Common myeloid progenitor, CD34-positive (primary cell): ENCODE results near the gene SNED1.
A peak's percentile ranks its signal among the peaks of the same experiment; 100 is the strongest.

Experiments used
- CTCF ChIA-PET: fragments of 350-600 bp; sonication (Branson Sonifier 250); formaldehyde crosslinking; loops from one replicate; lab custom pipeline; 2021; ENCODE audit warnings: antibody characterized with exemption; lab: Charles Lee
- POLR2A ChIA-PET: fragments of 350-600 bp; sonication (Branson Sonifier 250); formaldehyde crosslinking; loops from one replicate; lab custom pipeline; 2021; ENCODE audit warnings: antibody characterized with exemption; lab: Charles Lee
- DNase-seq, 3 donors: peaks; one replicate each; pipeline versions ENCODE4 v3.0.0 to v3.0.0-alpha.2; 2013
- H3K27ac ChIP-seq, 2 experiments: 1 replicate in 1 of 2; 2 replicates in 1 of 2; pipeline ENCODE4 v1.7.0; 2013; ENCODE audit warnings: inconsistent platforms in 2 of 2, low read length in 2 of 2, mild to moderate bottlenecking in 2 of 2, low read depth in 1 of 2, moderate library complexity in 1 of 2; ENCODE audit not compliant: severe bottlenecking in 2 of 2, insufficient read depth in 1 of 2, poor library complexity in 1 of 2
- H3K27me3 ChIP-seq, 5 experiments: replicated peaks in 2 of 5; 1 replicate in 3 of 5; 2 replicates in 2 of 5; pipeline versions ENCODE4 v1.6.1 to v1.7.0; 2013; ENCODE audit warnings: low read length in 4 of 5, mild to moderate bottlenecking in 2 of 5, moderate library complexity in 2 of 5, inconsistent platforms in 1 of 5; ENCODE audit not compliant: insufficient read depth in 5 of 5, control insufficient read depth in 4 of 5
- H3K36me3 ChIP-seq, 4 experiments: 1 replicate in 2 of 4; 2 replicates in 2 of 4; pipeline versions ENCODE4 v1.6.1 to v1.7.0; 2013; ENCODE audit warnings: low read length in 3 of 4, control low read depth in 1 of 4, mild to moderate bottlenecking in 1 of 4; ENCODE audit not compliant: control insufficient read depth in 4 of 4, insufficient read depth in 4 of 4
- H3K4me1 ChIP-seq, 4 experiments: 1 replicate in 3 of 4; 2 replicates in 1 of 4; pipeline versions ENCODE4 v1.6.1 to v1.7.1; 2013; ENCODE audit warnings: low read length in 3 of 4, mild to moderate bottlenecking in 3 of 4, control low read depth in 1 of 4, inconsistent platforms in 1 of 4, moderate library complexity in 1 of 4; ENCODE audit not compliant: control insufficient read depth in 4 of 4, insufficient read depth in 4 of 4; ENCODE audit errors: control extremely low read depth in 1 of 4
- H3K4me3 ChIP-seq, 7 experiments: 1 replicate in 4 of 7; 2 replicates in 3 of 7; pipeline versions ENCODE4 v1.5.1 to v1.7.0; 2013; ENCODE audit warnings: mild to moderate bottlenecking in 7 of 7, low read length in 6 of 7, moderate library complexity in 6 of 7, inconsistent platforms in 2 of 7, low read depth in 2 of 7, control low read depth in 1 of 7; ENCODE audit not compliant: insufficient read depth in 4 of 7, control insufficient read depth in 1 of 7; ENCODE audit errors: extremely low read depth in 1 of 7
- H3K9me3 ChIP-seq, 5 experiments: 1 replicate in 4 of 5; 2 replicates in 1 of 5; pipeline versions ENCODE4 v1.6.1 to v1.7.1; 2013; ENCODE audit warnings: low read length in 4 of 5, mild to moderate bottlenecking in 2 of 5, inconsistent platforms in 1 of 5, low read depth in 1 of 5, moderate library complexity in 1 of 5; ENCODE audit not compliant: control insufficient read depth in 4 of 5, insufficient read depth in 2 of 5; ENCODE audit errors: control extremely low read depth in 1 of 5
- WGBS: methylation state at CpG from one replicate; pipeline ENCODE4 v1.1.5; 2013; ENCODE audit not compliant: insufficient coverage; 5-methylcytosine and 5-hydroxymethylcytosine counted together

The SNED1 gene

GRCh38 chr2:241033336-241033987, 35.0 kb downstream of the SNED1 start:
- WGBS: 95% methylated on average over 15 of the region's 17 CpGs
- Histone ChIP-seq H3K4me1 (peaks cover 0 to 10% (median 8%) of the 10 kb centered on the region in 4 experiments), H3K27ac (no peak overlapping the region), H3K36me3 (no peaks in the 10 kb centered on the region), H3K27me3 (peaks cover 0 to 10% (median 0%) of the 10 kb centered on the region in 5 experiments), H3K9me3 (peaks cover 0 to 5% (median 0%) of the 10 kb centered on the region in 5 experiments), H3K4me3 (no peak overlapping the region)
- CTCF ChIA-PET: no interaction called here
- POLR2A ChIA-PET: no interaction called here
- DNase-seq: no peak

- peaks cover 0 to 10% (median 0%) of the 10 kb centered on the region in 5 experiments for H3K27me3 ChIP-seq
- peaks cover 0 to 3% (median 0%) of the 10 kb centered on the region in 5 experiments for H3K9me3 ChIP-seq
- H3K27ac ChIP-seq: no peak overlapping the region
- DNase-seq: no peak
- no peaks in the 10 kb centered on the region for H3K36me3 ChIP-seq
- peaks cover 0 to 10% (median 8%) of the 10 kb centered on the region in 4 experiments for H3K4me1 ChIP-seq
- H3K4me3 ChIP-seq: no peak overlapping the region
- WGBS: 92% methylated on average over 6 of the region's 7 CpGs
- CTCF ChIA-PET: no interaction called here
- POLR2A ChIA-PET: no interaction called here
Measured at GRCh38 chr2:241033994-241034393, 35.6 kb downstream of the SNED1 start.

GRCh38 chr2:241034490-241035141, 36.2 kb downstream of the SNED1 start:
- 97% methylated on average over 17 of the region's 22 CpGs for WGBS

DNA sequence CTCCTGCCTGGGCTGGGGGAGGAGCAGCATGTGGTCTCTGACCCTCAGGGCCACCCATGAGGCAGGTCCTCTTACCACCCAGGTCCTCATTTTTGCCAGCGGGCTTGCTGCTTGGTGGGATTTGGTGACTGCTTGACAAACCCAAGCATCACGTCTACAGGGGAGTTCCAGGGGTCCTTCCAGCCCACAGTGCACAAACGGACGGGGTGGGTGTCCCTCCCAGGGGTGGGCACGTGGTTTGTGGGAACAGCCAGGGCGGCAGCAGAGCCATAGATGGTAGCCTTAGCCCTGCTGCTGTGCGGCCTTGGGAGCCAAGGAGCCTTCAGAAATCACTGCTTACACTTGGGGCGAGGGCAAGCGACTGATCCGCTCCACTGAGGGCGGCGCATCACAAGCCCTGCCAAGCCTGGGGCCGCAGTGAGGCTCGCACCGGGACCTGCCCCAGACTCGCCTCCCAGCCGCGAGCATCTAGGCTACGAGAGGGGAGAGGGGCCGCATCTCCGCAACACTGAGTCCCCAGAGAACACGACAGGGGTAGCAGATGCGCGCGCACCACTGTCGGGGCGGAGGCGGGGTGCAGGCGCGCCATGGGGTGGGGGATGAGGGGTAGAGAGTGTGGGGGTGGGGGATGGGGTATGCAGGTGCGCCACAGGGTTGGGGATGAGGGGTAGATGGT, 36.9 kb downstream of the SNED1 start:
- ChIA-PET POLR2A (no interaction called here), CTCF (no interaction called here)
- 95% methylated on average over 20 of the region's 31 CpGs for WGBS
- peaks cover 0 to 12% (median 0%) of the 10 kb centered on the region in 5 experiments for H3K27me3 ChIP-seq
- no peak overlapping the region for H3K4me3 ChIP-seq
- H3K36me3 ChIP-seq: no peaks in the 10 kb centered on the region
- H3K9me3 ChIP-seq: no peaks in the 10 kb centered on the region
- H3K4me1 ChIP-seq: peaks cover 0 to 10% (median 8%) of the 10 kb centered on the region in 4 experiments
- no peak overlapping the region for H3K27ac ChIP-seq
- DNase-seq: no peak

More at GRCh38 chr2:241034490-241035141, 36.2 kb downstream of the SNED1 start:
- no peak overlapping the region for H3K27ac ChIP-seq
- peaks cover 0 to 10% (median 8%) of the 10 kb centered on the region in 4 experiments for H3K4me1 ChIP-seq
- no peaks in the 10 kb centered on the region for H3K9me3 ChIP-seq
- no peak for DNase-seq
- no peak overlapping the region for H3K4me3 ChIP-seq
- ChIA-PET CTCF (no interaction called here), POLR2A (no interaction called here)
- H3K36me3 ChIP-seq: no peaks in the 10 kb centered on the region
- H3K27me3 ChIP-seq: peaks cover 0 to 10% (median 0%) of the 10 kb centered on the region in 5 experiments

GRCh38 chr2:241035818-241036396, 37.5 kb downstream of the SNED1 start:
- peak in 1 of 3 donors; percentile 7 for DNase-seq
- H3K27ac ChIP-seq: no peak overlapping the region

DNA sequence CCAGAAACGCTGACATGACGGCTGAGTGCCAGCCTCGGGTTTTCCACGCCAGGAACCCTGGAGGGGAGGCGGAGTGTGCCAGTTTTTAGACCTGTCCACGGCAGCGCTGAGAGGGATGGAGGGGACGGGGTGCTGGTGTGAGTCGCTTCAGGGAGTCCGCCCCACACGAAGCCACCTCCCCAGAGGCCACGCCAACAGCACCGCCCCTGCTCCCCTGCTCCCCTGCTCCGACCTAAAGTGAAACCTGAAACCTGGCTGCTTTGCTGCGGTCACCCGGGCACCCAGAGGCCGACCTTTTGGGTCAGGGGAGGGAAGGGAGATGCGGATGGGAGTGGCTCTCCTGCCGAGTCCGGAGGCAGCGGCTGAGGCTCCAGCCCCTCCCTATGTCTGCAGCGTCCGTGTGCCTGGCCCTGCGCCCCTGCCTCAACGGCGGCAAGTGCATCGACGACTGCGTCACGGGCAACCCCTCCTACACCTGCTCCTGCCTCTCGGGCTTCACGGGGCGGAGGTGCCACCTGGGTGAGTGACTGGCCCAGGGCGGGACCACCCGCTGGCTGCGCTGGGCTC, 38.1 kb downstream of the SNED1 start:
- POLR2A ChIA-PET: no interaction called here
- peaks cover 0 to 12% (median 0%) of the 10 kb centered on the region in 5 experiments for H3K27me3 ChIP-seq
- H3K36me3 ChIP-seq: no peaks in the 10 kb centered on the region
- CTCF ChIA-PET: no interaction called here
- peak overlapping the region in 5 of 7 experiments; percentile 9 to 76 (median 47) for H3K4me3 ChIP-seq
- H3K9me3 ChIP-seq: no peaks in the 10 kb centered on the region
- H3K4me1 ChIP-seq: peaks cover 0 to 10% (median 8%) of the 10 kb centered on the region in 4 experiments
- 45% methylated on average over 18 of the region's 36 CpGs for WGBS
- no peak overlapping the region for H3K27ac ChIP-seq
- peak; percentile 12 to 65 (median 58) for DNase-seq

More at GRCh38 chr2:241035818-241036396, 37.5 kb downstream of the SNED1 start:
- POLR2A ChIA-PET: no interaction called here
- Histone ChIP-seq H3K4me3 (peak overlapping the region in 5 of 7 experiments; percentile 9 to 76 (median 47)), H3K4me1 (peaks cover 0 to 10% (median 8%) of the 10 kb centered on the region in 4 experiments), H3K27me3 (peaks cover 0 to 12% (median 0%) of the 10 kb centered on the region in 5 experiments), H3K9me3 (no peaks in the 10 kb centered on the region), H3K36me3 (no peaks in the 10 kb centered on the region)
- 6% methylated on average over 16 of the region's 39 CpGs for WGBS
- CTCF ChIA-PET: no interaction called here
